K562 (cell line): Measurements from ENCODE around the gene MGP. TPM values are rescaled to one million over a fixed set of nuclear protein-coding genes. Genes with fewer than 3 reads are reported as not detected.

Source experiments
- ATAC-seq: fragments of 200-7000 bp; cut with Tn5 transposase; 3 replicates; pipeline ENCODE4 v1.9.1; 2020; ENCODE audit warnings: moderate library complexity
- BruUV-seq: library from RNA; stranded (reverse); fragments of 400-500 nt; replicated peaks from 2 replicates; lab custom pipeline; 2021; lab: Mats Ljungman, UMichigan
- CTCF ChIA-PET: fragments of 300-600 bp; formaldehyde crosslinking; extraction: SDS; loops from one replicate; lab custom pipeline; 2021; ENCODE audit warnings: low intra/inter-chr PET ratio; lab: Yijun Ruan, JAX
- POLR2A ChIA-PET: fragments of 300-600, 350-650 bp; sonication (Branson Sonifier 250); formaldehyde crosslinking; extraction: SDS; loops from one replicate; lab custom pipeline; 2021; ENCODE audit warnings: antibody characterized with exemption, inconsistent platforms; lab: Yijun Ruan, JAX
- DNase-seq, 4 experiments: peaks; one replicate each; pipeline versions ENCODE4 v3.0.0 to v3.0.0-alpha.2; 2011 to 2018; ENCODE audit warnings: low spot score in 3 of 4, mixed read lengths in 3 of 4; ENCODE audit errors: extremely low read depth in 1 of 4
- FAIRE-seq: peaks from 2 replicates; lab custom pipeline; 2011; peaks lifted over from hg19 to GRCh38; lab: Jason Lieb, UNC
- H2AFZ ChIP-seq: 2 replicates; pipeline ENCODE4 v1.6.0; 2011; ENCODE audit warnings: low read depth, low read length, control low read depth, inconsistent platforms
- H3K27ac ChIP-seq: fragments of 200-600 bp; 3 replicates; pipeline ENCODE4 v1.8.0; 2011; ENCODE audit warnings: low read depth, mild to moderate bottlenecking, control low read depth, inconsistent platforms, low read length, moderate library complexity, mixed read lengths; ENCODE audit errors: extremely low read depth
- H3K27me3 ChIP-seq, 2 experiments: fragments of 300-600 bp in 1 of 2; 2 replicates in 1 of 2; 3 replicates in 1 of 2; pipeline versions ENCODE4 v1.6.0 to v1.8.0; 2011; ENCODE audit warnings: inconsistent platforms in 2 of 2, low read length in 2 of 2, mild to moderate bottlenecking in 1 of 2, mixed read lengths in 1 of 2, moderate library complexity in 1 of 2; ENCODE audit not compliant: control insufficient read depth in 2 of 2, insufficient read depth in 2 of 2
- H3K36me3 ChIP-seq: fragments of 300-600 bp; 3 replicates; pipeline ENCODE4 v1.8.0; 2011; ENCODE audit warnings: mild to moderate bottlenecking, low read length, inconsistent platforms; ENCODE audit not compliant: control insufficient read depth, insufficient read depth
- H3K4me1 ChIP-seq, 2 experiments: fragments of 200-600 bp in 1 of 2; replicated peaks in 1 of 2; 2 replicates in 1 of 2; 3 replicates in 1 of 2; pipeline versions ENCODE4 v1.5.1 to v1.8.0; 2011; ENCODE audit warnings: inconsistent platforms in 2 of 2, low read length in 2 of 2, mild to moderate bottlenecking in 1 of 2, mixed read lengths in 1 of 2, moderate library complexity in 1 of 2; ENCODE audit not compliant: control insufficient read depth in 2 of 2, insufficient read depth in 2 of 2
- H3K4me2 ChIP-seq: 2 replicates; pipeline ENCODE4 v1.6.1; 2011; ENCODE audit warnings: low read length, control low read depth, inconsistent platforms, mixed read lengths; ENCODE audit not compliant: insufficient read depth
- H3K4me3 ChIP-seq: fragments of 200-600 bp; sonication (generic), shearing (Covaris generic); 2 replicates; pipeline ENCODE4 v1.5.1; 2016; ENCODE audit warnings: control low read depth, inconsistent platforms
- H3K79me2 ChIP-seq: fragments of 200-600 bp; 3 replicates; pipeline ENCODE4 v1.8.0; 2011; ENCODE audit warnings: low read length, inconsistent platforms; ENCODE audit not compliant: control insufficient read depth, insufficient read depth
- H3K9ac ChIP-seq, 2 experiments: 2 replicates each; pipeline versions ENCODE4 v1.6.0 to v1.6.1; 2011; ENCODE audit warnings: low read depth in 2 of 2, low read length in 2 of 2, control low read depth in 1 of 2, inconsistent platforms in 1 of 2, mild to moderate bottlenecking in 1 of 2, mixed read lengths in 1 of 2; ENCODE audit not compliant: insufficient read depth in 1 of 2
- H3K9me1 ChIP-seq: one replicate; pipeline ENCODE4 v1.6.0; 2011; ENCODE audit warnings: inconsistent platforms, mild to moderate bottlenecking, low read length, moderate library complexity; ENCODE audit not compliant: control insufficient read depth, insufficient read depth
- H3K9me3 ChIP-seq: replicated peaks from 2 replicates; pipeline ENCODE4 v1.5.1; 2011; ENCODE audit warnings: low read depth, low read length, inconsistent platforms; ENCODE audit not compliant: control insufficient read depth, insufficient read depth
- H4K20me1 ChIP-seq: replicated peaks from 2 replicates; pipeline ENCODE4 v1.6.1; 2011; ENCODE audit warnings: low read length, inconsistent platforms, mixed read lengths; ENCODE audit not compliant: control insufficient read depth, insufficient read depth
- GABPA ChIP-seq: fragments of 200-800 bp; sonication (Bioruptor generic); conservative IDR thresholded peaks from 2 replicates; pipeline ENCODE4 v1.6.1; 2016; ENCODE audit warnings: low read depth, missing genetic modification characterization, missing compliant biosample characterization
- HCFC1 ChIP-seq: IDR thresholded peaks from 2 replicates; pipeline ENCODE4 v1.6.1; 2012; ENCODE audit warnings: low read depth, low read length, improper control_type of control experiment
- MTA3 ChIP-seq: fragments of 450-650 bp; formaldehyde crosslinking; IDR thresholded peaks from 2 replicates; pipeline ENCODE4 v1.6.1; 2017; ENCODE audit warnings: mild to moderate bottlenecking, borderline replicate concordance
- PHB2 ChIP-seq: fragments of 450-650 bp; IDR thresholded peaks from 2 replicates; pipeline ENCODE4 v1.6.1; 2017; ENCODE audit warnings: low read depth
- SLC30A9 ChIP-seq: fragments of 250-450 bp; sonication (Bioruptor Pico); IDR thresholded peaks from 2 replicates; pipeline ENCODE4 v1.8.0; 2022; ENCODE audit warnings: mild to moderate bottlenecking, moderate library complexity
- SMARCA4 ChIP-seq: fragments of 450-650 bp; IDR thresholded peaks from 2 replicates; pipeline ENCODE4 v1.6.1; 2016
- SRSF1 ChIP-seq: fragments of 200-400 bp; formaldehyde crosslinking; IDR thresholded peaks from 2 replicates; pipeline ENCODE4 v1.6.1; 2017; ENCODE audit warnings: mild to moderate bottlenecking, low read depth, low read length, moderate library complexity
- SUPT5H ChIP-seq: fragments of 450-650 bp; IDR thresholded peaks from 2 replicates; pipeline ENCODE4 v1.6.1; 2016
- ZNF140 ChIP-seq: fragments of 250-450 bp; sonication (Bioruptor Pico); IDR thresholded peaks from 2 replicates; pipeline ENCODE4 v1.8.0; 2021; ENCODE audit warnings: moderate library complexity, mild to moderate bottlenecking, inconsistent platforms
- ZNF408 ChIP-seq: fragments of 250-450 bp; sonication (Bioruptor Pico); IDR thresholded peaks from 2 replicates; pipeline ENCODE4 v1.4.0; 2020; ENCODE audit warnings: low read depth, mild to moderate bottlenecking, moderate library complexity
- ZNF699 ChIP-seq: fragments of 250-450 bp; sonication (Bioruptor Pico); IDR thresholded peaks from 2 replicates; pipeline ENCODE4 v1.8.0; 2021; ENCODE audit warnings: mild to moderate bottlenecking, moderate library complexity; ENCODE audit not compliant: insufficient replicate concordance
- ZNF780A ChIP-seq: fragments of 250-450 bp; sonication (Bioruptor Pico); IDR thresholded peaks from 2 replicates; pipeline ENCODE4 v1.5.0; 2021; ENCODE audit warnings: mild to moderate bottlenecking
- WGBS: fragments of 100-300 bp; shearing (Covaris generic); methylation state at CpG from one replicate; pipeline ENCODE4 v1.1.6; 2016; ENCODE audit warnings: low coverage, mixed read lengths; ENCODE audit not compliant: insufficient coverage; ENCODE audit errors: missing lambda C conversion rate; 5-methylcytosine and 5-hydroxymethylcytosine counted together
- in situ Hi-C: fragments of 300-500 bp; cut with MboI; formaldehyde crosslinking; loops from 4 replicates; pipeline ENCODE4 v1.15.0; 2018; ENCODE audit warnings: inconsistent platforms, mixed read lengths
- intact Hi-C: fragments of 100-400 bp; cut with micrococcal nuclease; formaldehyde crosslinking; loops from 2 replicates; pipeline ENCODE4 v1.14.2; 2022
- polyA plus RNA-seq, 8 experiments: library from polyadenylated mRNA; depleted of rRNA in 4 of 8; stranded (reverse) in 5 of 8; unstranded in 3 of 8; fragments of >200 nt; fragmentation: Nextera tagmentation in 2 of 8; fragmentation: Illumina TruSeq in 1 of 8; extraction: Ambion mirVana in 2 of 8; extraction: Trizol in 1 of 8; gene quantifications; 2 replicates each; pipeline versions ENCODE4 v1.2.1 to v1.2.3, GENCODE V29; 2011 to 2014; ENCODE audit warnings: inconsistent platforms in 1 of 8, missing spikeins in 1 of 8
- total RNA-seq, 7 experiments: library from RNA; depleted of rRNA in 6 of 7; stranded (reverse); fragments of >200 nt in 6 of 7; fragmentation: Illumina TruSeq in 2 of 7; extraction: Trizol in 2 of 7; gene quantifications; 2 replicates each; pipeline versions ENCODE4 v1.2.1 to v1.2.3, GENCODE V29; 2011 to 2021; ENCODE audit warnings: low replicate concordance in 1 of 7
- TF ChIP-seq, protein P1 (sequence below): IDR thresholded peaks from 2 replicates; pipeline ENCODE4 v1.6.1; 2014; ENCODE audit warnings: antibody characterized with exemption

MGP gene
- total and polyA plus RNA-seq, 9 of the 15 experiments (the other 6 are each of a cell fraction or from before 2014, with no cell fraction given), result 1.2 TPM; not detected in 8

DNA sequence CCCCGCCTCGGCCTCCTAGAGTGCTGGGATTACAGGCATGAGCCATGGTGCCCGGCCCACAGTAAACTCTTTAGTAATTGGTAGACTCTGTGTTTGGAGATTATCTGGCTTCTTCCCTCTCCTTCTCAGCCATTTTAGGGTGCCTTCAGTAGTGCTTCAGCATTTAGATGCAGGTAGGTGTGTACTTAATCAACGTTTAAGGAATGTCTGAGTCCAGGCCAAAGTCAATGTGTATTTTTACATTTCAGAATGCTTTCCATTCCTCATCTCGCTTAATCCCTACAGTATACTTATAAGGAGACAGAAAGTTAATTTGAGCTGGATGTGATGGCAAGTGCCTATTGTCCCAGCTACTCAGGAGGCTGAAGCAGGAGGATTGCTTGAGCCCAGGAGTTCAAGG, 20.5 kb upstream of the MGP start:
- WGBS, result 3% methylated on average over 5 of the region's 5 CpGs
- no peaks in the 10 kb centered on the region for H3K79me2 ChIP-seq
- TF ChIP-seq SLC30A9 (CRISPR knock-in tag) (no peak), SRSF1 (no peak), PHB2 (no peak), ZNF780A (CRISPR knock-in tag) (no peak), SUPT5H (no peak), SMARCA4 (no peak), GABPA (tag) (no peak), MTA3 (no peak), ZNF408 (CRISPR knock-in tag) (no peak), ZNF140 (CRISPR knock-in tag) (no peak), HCFC1 (no peak), ZNF699 (no peak)
- TF ChIP-seq, protein P1, sequence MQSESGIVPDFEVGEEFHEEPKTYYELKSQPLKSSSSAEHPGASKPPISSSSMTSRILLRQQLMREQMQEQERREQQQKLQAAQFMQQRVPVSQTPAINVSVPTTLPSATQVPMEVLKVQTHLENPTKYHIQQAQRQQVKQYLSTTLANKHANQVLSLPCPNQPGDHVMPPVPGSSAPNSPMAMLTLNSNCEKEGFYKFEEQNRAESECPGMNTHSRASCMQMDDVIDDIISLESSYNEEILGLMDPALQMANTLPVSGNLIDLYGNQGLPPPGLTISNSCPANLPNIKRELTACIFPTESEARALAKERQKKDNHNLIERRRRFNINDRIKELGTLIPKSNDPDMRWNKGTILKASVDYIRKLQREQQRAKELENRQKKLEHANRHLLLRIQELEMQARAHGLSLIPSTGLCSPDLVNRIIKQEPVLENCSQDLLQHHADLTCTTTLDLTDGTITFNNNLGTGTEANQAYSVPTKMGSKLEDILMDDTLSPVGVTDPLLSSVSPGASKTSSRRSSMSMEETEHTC, result no peak
- TF ChIP-seq, all 486 proteins: peak for 0
- Histone ChIP-seq H3K27ac (no peak overlapping the region), H3K36me3 (no peaks in the 10 kb centered on the region), H3K4me3 (no peak overlapping the region), H3K9me3 (no peaks in the 10 kb centered on the region), H2AFZ (no peak overlapping the region), H3K4me1 (no peaks in the 10 kb centered on the region; a peak in 1 of 5 replicates), H3K9ac (no peak overlapping the region), H3K9me1 (no peaks in the 10 kb centered on the region), H3K4me2 (no peak overlapping the region), H4K20me1 (no peaks in the 10 kb centered on the region), H3K27me3 (no peaks in the 10 kb centered on the region)
- ChIA-PET POLR2A (no interaction called here), CTCF (no interaction called here)
- intact Hi-C loops, result no loop called here
- no TSS peak for BruUV-seq
- in situ Hi-C loops, result no loop called here
- FAIRE-seq, result no peak
- ATAC-seq, result no peak
- DNase-seq, result no peak
